ENCODE data around the gene ITGA11. TPM values are rescaled to one million over a fixed set of nuclear protein-coding genes. Genes with fewer than 3 reads are reported as not detected.

The ITGA11 gene
- total RNA-seq, 5 donors from 2014 or later (not counting 1 experiment from before 2014, with no cell fraction given): 0.07 to 0.95 (median 0.18) TPM; not detected in 2

DNA sequence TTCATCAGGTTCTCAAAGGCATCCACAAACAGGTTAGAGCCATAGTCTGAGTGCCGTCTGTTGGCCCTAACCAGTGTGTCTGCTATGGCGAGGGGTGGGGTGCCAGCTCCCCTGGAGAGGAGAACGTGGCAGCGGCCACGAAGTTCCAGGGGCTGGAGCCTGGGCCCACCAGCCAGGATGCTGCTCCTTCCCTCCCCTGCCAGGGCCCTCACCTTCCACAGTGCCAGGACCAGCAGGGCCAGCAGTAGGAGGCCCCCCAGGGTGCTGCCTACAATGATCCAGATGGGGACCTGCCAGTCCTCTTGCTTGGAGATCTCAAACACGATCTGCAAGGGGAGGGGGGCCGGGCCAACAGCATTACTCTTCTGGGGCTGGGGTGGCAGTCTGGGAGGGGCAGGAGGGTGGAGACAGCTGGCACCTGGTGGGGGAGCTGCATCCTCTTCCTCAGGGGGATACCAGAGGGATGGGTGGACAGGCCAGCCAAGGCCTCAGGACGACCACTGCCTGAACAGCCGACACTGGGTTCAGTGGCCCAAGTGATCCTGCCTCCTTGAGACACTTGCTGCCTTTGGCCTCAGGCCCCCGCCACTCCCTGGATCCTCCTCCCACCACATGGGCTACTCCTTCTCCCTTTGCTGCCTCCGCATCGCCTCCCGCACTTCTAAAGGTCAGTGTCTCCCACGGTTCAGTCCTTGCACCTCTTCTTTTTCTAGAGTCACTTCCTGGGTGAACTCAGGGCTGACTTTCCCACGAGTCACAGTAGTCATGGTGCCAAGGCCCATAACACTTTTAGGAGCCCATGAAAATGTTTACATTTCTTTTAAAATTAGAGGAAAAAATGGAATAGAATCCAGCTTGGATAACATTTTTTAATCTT lies 128.2 kb downstream of the ITGA11 start:
- Mint-ChIP-seq H3K4me3 (no peak overlapping the region), H3K36me3 (no peaks in the 10 kb centered on the region), H3K27ac (no peak overlapping the region), H3K4me1 (peaks cover 35 to 37% (median 37%) of the 10 kb centered on the region in 3 donors), H3K9me3 (no peaks in the 10 kb centered on the region), H3K27me3 (peaks cover 3 to 5% of the 10 kb centered on the region in 2 donors)
- DNase-seq: no peak
- Histone ChIP-seq H3K27ac (ENCODE audit: low read length) (no peak overlapping the region), H3K36me3 (ENCODE audit: control insufficient read depth in 2 of 2, extremely low read depth in 1 of 2, insufficient read depth in 1 of 2, low read length in 1 of 2) (no peaks in the 10 kb centered on the region), H3K4me1 (ENCODE audit: control insufficient read depth in 1 of 2, extremely low read depth in 1 of 2, insufficient read depth in 2 of 2, low read length in 2 of 2) (peaks cover 8 to 17% of the 10 kb centered on the region in 2 experiments), H3K9me3 (no peaks in the 10 kb centered on the region), H3K27me3 (replicated peaks in 1 of 2; ENCODE audit: control insufficient read depth in 2 of 2, extremely low read depth in 1 of 2, insufficient read depth in 2 of 2, low read length in 1 of 2) (peaks cover 0 to 18% of the 10 kb centered on the region in 2 experiments), H3K4me3 (ENCODE audit: control insufficient read depth in 1 of 2, extremely low read depth in 1 of 2, low read length in 1 of 2) (no peak overlapping the region)
- no peak for ATAC-seq (replicated peaks in 1 of 4)
- CTCF ChIA-PET: interaction anchor here in 1 of 2 donors (1.0 kb wide), 1 partner anchor 23 kb away, joined by 3 read pairs; no protein-coding TSS in a partner anchor
- WGBS (ENCODE audit: insufficient coverage): 83% methylated on average over 8 of the region's 15 CpGs
- POLR2A ChIA-PET: no interaction called here

DNA sequence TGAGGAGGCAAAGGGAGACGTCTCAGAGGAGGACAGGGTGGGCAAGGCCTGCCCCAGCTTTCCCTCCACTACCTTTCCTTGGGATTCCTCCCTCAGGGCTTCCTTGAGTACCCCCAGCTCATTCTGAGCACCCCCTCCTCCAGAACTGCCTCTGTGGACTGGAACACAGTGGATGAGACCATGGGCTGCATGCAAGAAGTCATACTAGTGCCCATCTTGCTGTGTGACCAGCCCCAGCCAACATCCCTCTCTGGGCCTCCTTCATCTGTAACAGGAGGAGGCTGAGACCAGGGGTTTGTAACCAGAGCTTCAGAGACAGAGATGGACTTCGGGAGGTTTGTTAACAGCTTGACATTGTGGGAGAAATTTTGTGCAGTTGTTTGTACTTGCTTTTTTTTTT lies 128.8 kb downstream of the ITGA11 start:
- no peak overlapping the region for H3K4me3 Mint-ChIP-seq
- H3K4me1 Mint-ChIP-seq: peaks cover 39 to 44% (median 42%) of the 10 kb centered on the region in 3 donors
- H3K27ac Mint-ChIP-seq: no peak overlapping the region
- no peak overlapping the region for H3K27ac ChIP-seq (ENCODE audit: low read length)
- H3K4me3 ChIP-seq (ENCODE audit: control insufficient read depth in 1 of 2, extremely low read depth in 1 of 2, low read length in 1 of 2): no peak overlapping the region
- CTCF ChIA-PET: no interaction called here
- H3K27me3 Mint-ChIP-seq: peaks cover 3 to 5% of the 10 kb centered on the region in 2 donors
- peaks cover 8 to 23% of the 10 kb centered on the region in 2 experiments for H3K4me1 ChIP-seq (ENCODE audit: control insufficient read depth in 1 of 2, extremely low read depth in 1 of 2, insufficient read depth in 2 of 2, low read length in 2 of 2)
- DNase-seq (no peak), ATAC-seq (replicated peaks in 1 of 4) (no peak)
- no peaks in the 10 kb centered on the region for H3K36me3 ChIP-seq (ENCODE audit: control insufficient read depth in 2 of 2, extremely low read depth in 1 of 2, insufficient read depth in 1 of 2, low read length in 1 of 2)
- H3K9me3 ChIP-seq: no peaks in the 10 kb centered on the region
- H3K36me3 Mint-ChIP-seq: no peaks in the 10 kb centered on the region
- POLR2A ChIA-PET: no interaction called here
- H3K27me3 ChIP-seq (replicated peaks in 1 of 2; ENCODE audit: control insufficient read depth in 2 of 2, extremely low read depth in 1 of 2, insufficient read depth in 2 of 2, low read length in 1 of 2): peaks cover 0 to 18% of the 10 kb centered on the region in 2 experiments
- WGBS (ENCODE audit: insufficient coverage): 80% methylated on average over 1 of the region's 2 CpGs
- H3K9me3 Mint-ChIP-seq: no peaks in the 10 kb centered on the region

DNA sequence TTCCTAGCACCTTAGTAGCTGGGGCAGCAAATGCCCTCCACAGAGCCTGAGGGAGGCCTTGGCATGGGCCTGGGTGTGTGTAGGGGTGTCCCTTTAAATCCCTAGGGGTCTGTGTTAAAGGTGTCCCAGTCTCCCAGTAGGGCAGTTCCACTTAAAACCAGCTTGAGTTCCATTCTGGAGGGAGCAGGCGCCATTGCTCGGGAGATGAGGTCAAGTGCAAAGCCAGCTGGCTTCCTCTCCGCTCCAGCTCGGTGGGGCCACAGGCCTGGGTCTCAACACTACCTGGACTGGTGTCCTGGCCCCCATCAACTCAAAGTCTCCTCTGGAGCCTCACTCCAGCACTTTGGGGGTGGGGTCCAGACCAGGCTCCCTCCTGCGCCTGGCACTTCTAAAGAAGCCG lies 129.2 kb downstream of the ITGA11 start:
- DNase-seq (peak in 1 of 35 experiments; percentile 4), ATAC-seq (replicated peaks in 1 of 4) (no peak)
- ChIA-PET POLR2A (no interaction called here), CTCF (no interaction called here)
- Mint-ChIP-seq H3K4me1 (peaks cover 42 to 46% (median 45%) of the 10 kb centered on the region in 3 donors), H3K4me3 (no peak overlapping the region), H3K9me3 (no peaks in the 10 kb centered on the region), H3K27me3 (peaks cover 3 to 5% of the 10 kb centered on the region in 2 donors), H3K27ac (no peak overlapping the region), H3K36me3 (no peaks in the 10 kb centered on the region)
- H3K9me3 ChIP-seq: no peaks in the 10 kb centered on the region
- H3K4me1 ChIP-seq (ENCODE audit: control insufficient read depth in 1 of 2, extremely low read depth in 1 of 2, insufficient read depth in 2 of 2, low read length in 2 of 2): peaks cover 8 to 24% of the 10 kb centered on the region in 2 experiments
- no peak overlapping the region for H3K4me3 ChIP-seq (ENCODE audit: control insufficient read depth in 1 of 2, extremely low read depth in 1 of 2, low read length in 1 of 2)
- WGBS (ENCODE audit: insufficient coverage): 93% methylated on average over 5 of the region's 6 CpGs
- H3K36me3 ChIP-seq (ENCODE audit: control insufficient read depth in 2 of 2, extremely low read depth in 1 of 2, insufficient read depth in 1 of 2, low read length in 1 of 2): no peaks in the 10 kb centered on the region
- H3K27ac ChIP-seq (ENCODE audit: low read length): no peak overlapping the region
- peaks cover 0 to 18% of the 10 kb centered on the region in 2 experiments for H3K27me3 ChIP-seq (replicated peaks in 1 of 2; ENCODE audit: control insufficient read depth in 2 of 2, extremely low read depth in 1 of 2, insufficient read depth in 2 of 2, low read length in 1 of 2)

DNA sequence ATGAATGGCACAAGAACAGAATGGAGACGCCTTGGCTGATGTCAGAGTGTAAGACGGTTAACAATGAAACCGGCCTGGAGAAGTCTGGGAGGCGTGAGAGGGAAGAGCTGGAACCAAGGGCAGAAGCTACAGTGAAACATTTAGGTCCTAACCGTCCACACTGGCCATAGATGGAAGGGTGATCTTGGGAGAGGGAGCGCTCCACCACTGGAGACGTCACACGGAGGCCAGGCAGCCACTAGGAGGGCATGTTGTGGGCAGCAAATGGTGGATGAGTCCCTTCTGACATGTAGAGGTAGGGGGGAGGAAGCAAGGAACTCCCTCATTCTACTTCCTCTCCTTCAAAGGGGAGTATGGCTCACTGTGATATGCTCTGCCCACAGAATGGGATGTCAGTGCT lies 130.7 kb downstream of the ITGA11 start:
- ChIA-PET POLR2A (no interaction called here), CTCF (no interaction called here)
- no peak for DNase-seq
- WGBS (ENCODE audit: insufficient coverage): 98% methylated on average over 4 of the region's 8 CpGs
- Histone ChIP-seq H3K27me3 (replicated peaks in 1 of 2; ENCODE audit: control insufficient read depth in 2 of 2, extremely low read depth in 1 of 2, insufficient read depth in 2 of 2, low read length in 1 of 2) (peaks cover 0 to 5% of the 10 kb centered on the region in 2 experiments), H3K27ac (ENCODE audit: low read length) (no peak overlapping the region), H3K36me3 (ENCODE audit: control insufficient read depth in 2 of 2, extremely low read depth in 1 of 2, insufficient read depth in 1 of 2, low read length in 1 of 2) (no peaks in the 10 kb centered on the region), H3K4me3 (ENCODE audit: control insufficient read depth in 1 of 2, extremely low read depth in 1 of 2, low read length in 1 of 2) (no peak overlapping the region), H3K9me3 (no peaks in the 10 kb centered on the region), H3K4me1 (ENCODE audit: control insufficient read depth in 1 of 2, extremely low read depth in 1 of 2, insufficient read depth in 2 of 2, low read length in 2 of 2) (peaks cover 8 to 18% of the 10 kb centered on the region in 2 experiments)
- Mint-ChIP-seq H3K9me3 (no peaks in the 10 kb centered on the region), H3K4me1 (peaks cover 37 to 41% (median 40%) of the 10 kb centered on the region in 3 donors), H3K4me3 (no peak overlapping the region), H3K27me3 (no peaks in the 10 kb centered on the region), H3K36me3 (no peaks in the 10 kb centered on the region), H3K27ac (no peak overlapping the region)
- peak in 1 of 4 experiments; percentile 37 for ATAC-seq (replicated peaks in 1 of 4)

DNA sequence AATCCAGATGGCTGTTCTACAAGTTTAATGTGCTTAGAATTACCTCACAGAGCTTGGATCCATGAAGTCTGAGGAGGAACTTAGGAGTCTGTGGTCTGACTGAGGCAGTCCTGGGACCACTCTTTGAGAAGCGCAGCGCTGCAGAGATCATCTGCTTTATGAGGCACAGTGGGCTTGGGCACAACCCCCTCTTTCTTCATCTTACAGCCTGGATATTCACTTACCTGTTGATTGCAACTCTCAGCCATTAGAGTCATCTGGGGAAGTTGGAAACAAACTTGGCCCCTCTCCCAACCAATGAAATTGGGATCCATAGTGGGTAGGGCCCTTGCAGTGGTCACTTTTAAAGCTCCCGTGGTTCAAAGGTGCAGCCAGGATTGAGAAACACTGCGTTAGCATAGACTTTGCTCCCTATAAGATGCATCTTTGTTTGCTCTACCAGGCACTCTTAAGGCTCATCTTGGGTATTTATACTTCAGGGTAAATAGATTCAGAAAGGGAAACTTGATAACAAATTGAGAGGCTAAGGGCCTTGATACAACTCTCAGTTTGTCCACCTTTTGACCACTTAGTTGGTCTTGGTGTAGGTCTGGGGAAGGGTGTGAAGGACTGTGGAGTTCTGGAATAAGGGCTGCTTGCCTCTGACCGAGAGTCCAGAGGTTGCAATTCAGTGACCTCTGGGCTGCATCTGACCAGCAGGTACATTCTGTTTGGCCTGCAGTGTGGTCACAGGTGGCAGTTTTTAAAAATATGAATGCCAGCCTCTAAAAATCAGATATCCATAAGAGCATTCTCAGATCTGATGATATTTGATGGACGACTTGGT lies 131.6 kb downstream of the ITGA11 start:
- Histone ChIP-seq H3K4me3 (ENCODE audit: control insufficient read depth in 1 of 2, extremely low read depth in 1 of 2, low read length in 1 of 2) (no peak overlapping the region), H3K4me1 (ENCODE audit: control insufficient read depth in 1 of 2, extremely low read depth in 1 of 2, insufficient read depth in 2 of 2, low read length in 2 of 2) (peaks cover 8 to 15% of the 10 kb centered on the region in 2 experiments), H3K9me3 (no peaks in the 10 kb centered on the region), H3K27ac (ENCODE audit: low read length) (peak overlapping the region; percentile 59), H3K27me3 (replicated peaks in 1 of 2; ENCODE audit: control insufficient read depth in 2 of 2, extremely low read depth in 1 of 2, insufficient read depth in 2 of 2, low read length in 1 of 2) (peaks cover 0 to 1% of the 10 kb centered on the region in 2 experiments), H3K36me3 (ENCODE audit: control insufficient read depth in 2 of 2, extremely low read depth in 1 of 2, insufficient read depth in 1 of 2, low read length in 1 of 2) (no peaks in the 10 kb centered on the region)
- Mint-ChIP-seq H3K27ac (peak overlapping the region; percentile 23 to 90), H3K4me3 (peak overlapping the region in 1 of 3 donors; percentile 70), H3K27me3 (no peaks in the 10 kb centered on the region), H3K36me3 (no peaks in the 10 kb centered on the region), H3K4me1 (peaks cover 36 to 42% (median 40%) of the 10 kb centered on the region in 3 donors), H3K9me3 (no peaks in the 10 kb centered on the region)
- DNase-seq (peak in 1 of 35 experiments; percentile 4), ATAC-seq (replicated peaks in 1 of 4) (no peak)
- 100% methylated on average over 3 of the region's 6 CpGs for WGBS (ENCODE audit: insufficient coverage)
- CTCF ChIA-PET: interaction anchor here in 1 of 2 donors (0.8 kb wide), 1 partner anchor 20 kb away, joined by 3 read pairs; no protein-coding TSS in a partner anchor
- POLR2A ChIA-PET: no interaction called here

DNA sequence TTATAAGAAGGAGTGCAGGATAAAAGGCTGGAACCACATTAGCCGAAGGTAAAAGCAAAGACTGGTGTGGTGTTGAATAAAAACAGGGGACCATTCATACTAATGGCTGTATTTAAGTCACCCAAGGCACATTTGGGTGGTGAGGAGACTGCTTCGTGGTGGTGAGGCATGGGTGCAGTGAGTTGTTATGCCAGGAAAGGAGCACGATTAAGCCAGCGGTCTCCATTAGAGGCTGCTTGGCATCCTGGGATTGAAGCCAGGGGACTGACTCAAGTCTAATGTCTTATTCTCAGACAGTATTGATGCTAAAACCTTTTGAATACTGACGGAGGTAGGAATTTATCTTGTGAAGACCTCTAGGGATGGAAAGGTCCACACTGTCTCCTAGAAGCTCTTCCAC lies 132.5 kb downstream of the ITGA11 start:
- Histone ChIP-seq H3K9me3 (no peaks in the 10 kb centered on the region), H3K4me1 (ENCODE audit: control insufficient read depth in 1 of 2, extremely low read depth in 1 of 2, insufficient read depth in 2 of 2, low read length in 2 of 2) (peaks cover 8 to 15% of the 10 kb centered on the region in 2 experiments), H3K27ac (ENCODE audit: low read length) (peak overlapping the region; percentile 59), H3K27me3 (replicated peaks in 1 of 2; ENCODE audit: control insufficient read depth in 2 of 2, extremely low read depth in 1 of 2, insufficient read depth in 2 of 2, low read length in 1 of 2) (no peaks in the 10 kb centered on the region), H3K36me3 (ENCODE audit: control insufficient read depth in 2 of 2, extremely low read depth in 1 of 2, insufficient read depth in 1 of 2, low read length in 1 of 2) (no peaks in the 10 kb centered on the region), H3K4me3 (ENCODE audit: control insufficient read depth in 1 of 2, extremely low read depth in 1 of 2, low read length in 1 of 2) (peak overlapping the region in 1 of 2 donors; percentile 32)
- peaks cover 40 to 48% (median 42%) of the 10 kb centered on the region in 3 donors for H3K4me1 Mint-ChIP-seq
- WGBS (ENCODE audit: insufficient coverage): 75% methylated on average over 4 of the region's 5 CpGs
- H3K4me3 Mint-ChIP-seq: peak overlapping the region; percentile 65 to 76 (median 70)
- peak in 1 of 4 experiments; percentile 18 for ATAC-seq (replicated peaks in 1 of 4)
- peaks cover 4% of the 10 kb centered on the region for H3K36me3 Mint-ChIP-seq
- no peaks in the 10 kb centered on the region for H3K27me3 Mint-ChIP-seq
- H3K9me3 Mint-ChIP-seq: no peaks in the 10 kb centered on the region
- ChIA-PET POLR2A (no interaction called here), CTCF (interaction anchor here in 1 of 2 donors (0.8 kb wide), 1 partner anchor 19 kb away, joined by 3 read pairs; no protein-coding TSS in a partner anchor)
- DNase-seq: peak in 2 of 35 experiments; percentile 4 to 11
- H3K27ac Mint-ChIP-seq: peak overlapping the region; percentile 84 to 90
